BE2C (cell line): Measurements from ENCODE around the gene SLC5A10. TPM values are rescaled to one million over a fixed set of nuclear protein-coding genes. Genes with fewer than 3 reads are reported as not detected.

Experiments used
- DNase-seq: peaks from one replicate; pipeline ENCODE4 v3.0.0-alpha.2; 2020
- H3K27me3 ChIP-seq: fragments of 250-450 bp; sonication (Bioruptor Pico); 2 replicates; pipeline ENCODE4 v1.5.1; 2020; ENCODE audit warnings: mild to moderate bottlenecking
- H3K36me3 ChIP-seq: fragments of 250-450 bp; sonication (Bioruptor Pico); 2 replicates; pipeline ENCODE4 v1.5.1; 2020; ENCODE audit warnings: mild to moderate bottlenecking
- H3K4me1 ChIP-seq: fragments of 250-450 bp; sonication (Bioruptor Pico); 2 replicates; pipeline ENCODE4 v1.5.1; 2020
- H3K4me3 ChIP-seq: 2 replicates; pipeline ENCODE4 v1.5.1; 2011; ENCODE audit warnings: low read depth, low read length
- H3K9me3 ChIP-seq: fragments of 250-450 bp; sonication (Bioruptor Pico); 2 replicates; pipeline ENCODE4 v1.5.1; 2020
- polyA plus RNA-seq: library from polyadenylated mRNA; unstranded; fragments of >200 nt; gene quantifications from one replicate; pipeline ENCODE4 v1.2.1, GENCODE V29; 2012; ENCODE audit warnings: low read depth, missing spikeins; ENCODE audit not compliant: insufficient read length, insufficient read depth
- TF ChIP-seq, protein P1 (sequence below): IDR thresholded peaks from 2 replicates; pipeline ENCODE4 v1.5.1; 2012; ENCODE audit warnings: mild to moderate bottlenecking, low read depth, low read length

SLC5A10 gene
- not detected for polyA plus RNA-seq

DNA sequence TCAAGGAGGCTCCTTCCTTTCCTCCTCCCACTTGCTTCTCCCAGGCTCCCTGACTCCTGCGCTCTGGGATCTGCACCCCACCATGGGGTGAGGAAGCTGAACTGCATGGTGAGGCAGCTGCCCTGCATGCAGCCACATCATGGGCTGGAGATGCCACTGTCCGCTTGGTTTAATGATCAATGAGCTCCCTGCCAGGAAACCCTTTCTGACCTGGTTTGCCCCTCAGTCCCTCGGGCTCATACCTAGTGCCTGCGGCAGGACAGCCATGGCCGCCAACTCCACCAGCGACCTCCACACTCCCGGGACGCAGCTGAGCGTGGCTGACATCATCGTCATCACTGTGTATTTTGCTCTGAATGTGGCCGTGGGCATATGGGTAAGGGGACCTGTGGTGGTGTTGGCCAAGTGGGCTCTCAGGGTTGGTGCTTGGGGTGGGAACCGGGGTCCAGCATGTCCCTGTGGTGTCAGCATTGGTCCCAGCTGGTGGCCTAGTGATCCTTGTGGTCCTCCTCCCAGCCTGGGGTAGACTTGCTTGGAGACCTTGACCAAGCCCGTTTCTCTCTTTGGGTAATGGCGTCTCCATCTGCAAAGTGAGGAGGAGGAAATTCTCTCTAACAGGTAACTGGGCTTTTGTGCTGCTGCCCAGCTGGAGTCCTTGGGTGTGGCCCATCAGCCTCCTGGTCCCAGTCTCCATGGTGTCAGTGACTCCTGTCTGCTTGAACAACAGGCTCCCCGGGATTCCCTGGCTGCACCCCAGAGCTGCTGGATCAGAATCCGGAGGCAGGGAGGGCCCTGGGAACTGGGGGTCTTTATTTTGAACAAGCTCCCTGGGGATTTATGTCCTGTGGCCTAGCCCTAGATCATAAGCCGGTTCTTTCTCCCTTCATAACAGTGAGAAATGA is at the start of gene SLC5A10:
TSS of gene SLC5A10 (plus strand) at position 225 of the 902 bp plus-strand sequence. CDS start at position 266, 41 bp downstream.
- no peaks in the 10 kb centered on the region for H3K27me3 ChIP-seq
- no peak for DNase-seq
- H3K4me3 ChIP-seq, result no peak within 1 kb of the TSS
- H3K9me3 ChIP-seq, result no peaks in the 10 kb centered on the region
- H3K36me3 ChIP-seq, result no peaks in the 10 kb centered on the region
- no peaks in the 10 kb centered on the region for H3K4me1 ChIP-seq
- TF ChIP-seq, protein P1, sequence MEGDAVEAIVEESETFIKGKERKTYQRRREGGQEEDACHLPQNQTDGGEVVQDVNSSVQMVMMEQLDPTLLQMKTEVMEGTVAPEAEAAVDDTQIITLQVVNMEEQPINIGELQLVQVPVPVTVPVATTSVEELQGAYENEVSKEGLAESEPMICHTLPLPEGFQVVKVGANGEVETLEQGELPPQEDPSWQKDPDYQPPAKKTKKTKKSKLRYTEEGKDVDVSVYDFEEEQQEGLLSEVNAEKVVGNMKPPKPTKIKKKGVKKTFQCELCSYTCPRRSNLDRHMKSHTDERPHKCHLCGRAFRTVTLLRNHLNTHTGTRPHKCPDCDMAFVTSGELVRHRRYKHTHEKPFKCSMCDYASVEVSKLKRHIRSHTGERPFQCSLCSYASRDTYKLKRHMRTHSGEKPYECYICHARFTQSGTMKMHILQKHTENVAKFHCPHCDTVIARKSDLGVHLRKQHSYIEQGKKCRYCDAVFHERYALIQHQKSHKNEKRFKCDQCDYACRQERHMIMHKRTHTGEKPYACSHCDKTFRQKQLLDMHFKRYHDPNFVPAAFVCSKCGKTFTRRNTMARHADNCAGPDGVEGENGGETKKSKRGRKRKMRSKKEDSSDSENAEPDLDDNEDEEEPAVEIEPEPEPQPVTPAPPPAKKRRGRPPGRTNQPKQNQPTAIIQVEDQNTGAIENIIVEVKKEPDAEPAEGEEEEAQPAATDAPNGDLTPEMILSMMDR, result peak; percentile 18; the same call in 1 of the 2 replicates

DNA sequence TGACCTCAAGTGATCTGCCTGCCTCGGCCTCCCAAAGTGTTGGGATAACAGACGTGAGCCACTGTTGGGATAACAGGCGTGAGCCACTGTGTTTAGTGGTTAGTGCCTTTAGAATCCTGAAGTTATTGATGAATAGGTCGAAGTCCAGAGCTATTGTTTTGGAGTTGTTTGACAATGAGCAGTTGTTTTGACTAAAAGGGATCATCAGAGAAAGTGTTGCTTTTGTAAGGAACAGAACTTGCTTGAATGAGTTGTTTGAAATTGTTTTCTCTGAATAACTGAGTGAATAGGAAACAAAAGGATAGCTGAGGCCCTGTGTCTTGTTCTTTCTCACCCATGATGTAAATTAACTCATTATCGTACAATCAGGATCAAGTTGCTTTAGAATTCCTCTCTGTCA is 47.5 kb upstream of the SLC5A10 start:
- no peaks in the 10 kb centered on the region for H3K9me3 ChIP-seq

DNA sequence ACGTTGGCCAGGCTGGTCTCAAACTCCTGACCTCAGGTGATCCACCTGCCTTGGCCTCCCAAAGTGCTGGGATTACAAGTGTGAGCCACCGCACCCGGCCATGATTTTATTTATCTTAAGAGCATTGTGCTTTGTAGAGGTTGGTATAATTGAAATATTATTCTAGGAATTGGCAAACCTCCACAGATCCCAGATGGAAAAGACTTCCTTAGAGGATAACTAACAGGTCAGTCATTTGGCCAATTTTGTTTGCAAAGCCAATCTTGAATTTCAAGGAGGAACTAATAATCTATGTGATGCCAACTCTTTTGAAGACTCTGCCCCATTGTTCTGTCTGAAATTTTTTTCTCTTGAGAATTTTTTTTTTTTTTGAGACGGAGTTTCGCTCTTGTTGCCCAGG is 46.7 kb upstream of the SLC5A10 start:
- TF ChIP-seq, protein P1, result no peak
- no peak for DNase-seq
- Histone ChIP-seq H3K36me3 (0 out of 2 replicates have a peak, but pooled peaks cover 3% of the 10 kb centered on the region), H3K4me3 (no peak overlapping the region), H3K27me3 (no peaks in the 10 kb centered on the region), H3K9me3 (no peaks in the 10 kb centered on the region), H3K4me1 (no peaks in the 10 kb centered on the region)

More for the DNA sequence above, 47.5 kb upstream of the SLC5A10 start:
- TF ChIP-seq, protein P1, result no peak
- no peaks in the 10 kb centered on the region for H3K27me3 ChIP-seq
- DNase-seq, result no peak
- H3K4me1 ChIP-seq, result no peaks in the 10 kb centered on the region
- H3K4me3 ChIP-seq, result no peak overlapping the region
- H3K36me3 ChIP-seq, result 0 out of 2 replicates have a peak, but pooled peaks cover 3% of the 10 kb centered on the region

DNA sequence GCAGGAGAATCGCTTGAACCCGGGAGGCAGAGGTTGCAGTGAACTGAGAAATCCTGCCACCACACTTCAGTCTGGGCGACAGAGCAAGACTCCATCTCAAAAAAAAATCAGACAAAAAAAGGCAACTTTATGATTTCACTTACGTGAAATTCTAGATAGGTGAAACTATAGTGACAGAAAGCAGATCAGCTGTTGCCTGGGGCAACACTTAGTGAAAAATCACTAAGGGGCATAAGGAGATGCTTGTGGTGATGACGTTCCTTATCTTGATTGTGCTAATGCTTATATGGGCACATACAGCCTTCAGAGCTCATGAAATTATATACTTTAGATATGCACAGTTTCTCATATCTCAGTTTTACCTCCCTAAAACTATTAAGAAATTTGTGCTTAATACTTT is 41.6 kb upstream of the SLC5A10 start:
- H3K4me1 ChIP-seq, result no peaks in the 10 kb centered on the region
- no peak overlapping the region for H3K4me3 ChIP-seq
- no peaks in the 10 kb centered on the region for H3K9me3 ChIP-seq
- H3K27me3 ChIP-seq, result no peaks in the 10 kb centered on the region
- peaks cover 5% of the 10 kb centered on the region for H3K36me3 ChIP-seq
- DNase-seq, result no peak
- TF ChIP-seq, protein P1, result no peak

DNA sequence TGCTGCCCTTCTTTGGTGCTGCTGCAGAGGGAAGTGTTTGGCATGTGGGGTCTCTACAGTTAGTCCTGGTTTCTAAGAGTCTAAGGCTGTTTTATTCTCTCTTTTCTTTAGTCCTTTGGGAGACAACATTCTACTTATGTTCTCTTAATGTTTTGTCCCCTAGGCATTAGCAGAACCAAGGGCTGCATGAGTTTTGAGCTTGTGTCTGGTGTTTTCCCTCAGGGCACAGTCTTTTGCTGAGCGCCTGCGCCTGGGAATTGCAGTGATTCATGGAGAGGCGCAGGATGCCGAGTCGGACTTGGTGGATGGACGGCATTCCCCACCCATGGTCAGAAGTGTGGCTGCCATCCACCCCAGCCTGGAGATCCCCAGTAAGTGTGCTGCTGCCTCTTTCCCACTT is 41.1 kb upstream of the SLC5A10 start:
- Histone ChIP-seq H3K4me3 (no peak overlapping the region), H3K27me3 (no peaks in the 10 kb centered on the region), H3K4me1 (no peaks in the 10 kb centered on the region), H3K36me3 (peaks cover 5% of the 10 kb centered on the region), H3K9me3 (no peaks in the 10 kb centered on the region)
- TF ChIP-seq, protein P1, result no peak
- peak; percentile 42 for DNase-seq
